Measurements from ENCODE around the gene PDE10A.
"Not testable (repeated sequence)": the region's sequence is repeated elsewhere in the genome, so short reads cannot be mapped to it uniquely, and the experiment has no call there.

PDE10A gene

GRCh38 chr6:165545806-165546205 is 117.2 kb downstream of the PDE10A start:
- no peaks in the 10 kb centered on the region for H3K9me3 ChIP-seq
- in situ Hi-C loops (cut with MboI; ENCODE audit: low sequenced_read_pairs): no loop called here

GRCh38 chr6:165543781-165544180 is 119.3 kb downstream of the PDE10A start:
- DNase-seq (ENCODE audit: low spot score in 2 of 2): no peak
- no peaks in the 10 kb centered on the region for H3K9me3 ChIP-seq
- no peak overlapping the region for H3K4me3 ChIP-seq
- in situ Hi-C loops (cut with MboI; ENCODE audit: low sequenced_read_pairs): no loop called here
- no peaks in the 10 kb centered on the region for H3K4me1 ChIP-seq
- no peaks in the 10 kb centered on the region for H3K36me3 ChIP-seq (replicated peaks)
- no peaks in the 10 kb centered on the region for H3K27me3 ChIP-seq (ENCODE audit: low read depth)

More at GRCh38 chr6:165545806-165546205, 117.2 kb downstream of the PDE10A start:
- H3K36me3 ChIP-seq (replicated peaks): no peaks in the 10 kb centered on the region
- H3K4me1 ChIP-seq: no peaks in the 10 kb centered on the region
- H3K27me3 ChIP-seq (ENCODE audit: low read depth): no peaks in the 10 kb centered on the region
- no peak for DNase-seq (ENCODE audit: low spot score in 2 of 2)
- no peak overlapping the region for H3K4me3 ChIP-seq

GRCh38 chr6:165536911-165537310 is 126.1 kb downstream of the PDE10A start:
- in situ Hi-C loops (cut with MboI; ENCODE audit: low sequenced_read_pairs): no loop called here
- Histone ChIP-seq H3K4me3 (no peak overlapping the region), H3K27me3 (ENCODE audit: low read depth) (no peaks in the 10 kb centered on the region)

GRCh38 chr6:165519316-165519715 is 143.7 kb downstream of the PDE10A start:
- no peaks in the 10 kb centered on the region for H3K27me3 ChIP-seq (ENCODE audit: low read depth)
- H3K9me3 ChIP-seq: no peaks in the 10 kb centered on the region
- H3K36me3 ChIP-seq (replicated peaks): no peaks in the 10 kb centered on the region
- DNase-seq (ENCODE audit: low spot score in 2 of 2): no peak
- in situ Hi-C loops (cut with MboI; ENCODE audit: low sequenced_read_pairs): no loop called here
- no peak overlapping the region for H3K4me3 ChIP-seq
- H3K4me1 ChIP-seq: no peaks in the 10 kb centered on the region; the same call in 1 of the 2 replicates

More at GRCh38 chr6:165536911-165537310, 126.1 kb downstream of the PDE10A start:
- H3K36me3 ChIP-seq (replicated peaks): no peaks in the 10 kb centered on the region
- no peak for DNase-seq (ENCODE audit: low spot score in 2 of 2)
- no peaks in the 10 kb centered on the region for H3K4me1 ChIP-seq
- no peaks in the 10 kb centered on the region for H3K9me3 ChIP-seq

- Histone ChIP-seq H3K4me3 (no peak overlapping the region), H3K27me3 (ENCODE audit: low read depth) (no peaks in the 10 kb centered on the region), H3K9me3 (no peaks in the 10 kb centered on the region), H3K4me1 (no peaks in the 10 kb centered on the region; the same call in 1 of the 2 replicates), H3K36me3 (replicated peaks) (no peaks in the 10 kb centered on the region)
- in situ Hi-C loops (cut with MboI; ENCODE audit: low sequenced_read_pairs): no loop called here
- DNase-seq (ENCODE audit: low spot score in 2 of 2): no peak
These were observed 146.9 kb downstream of the PDE10A start for GRCh38 chr6:165515963-165516624.

- H3K9me3 ChIP-seq: no peaks in the 10 kb centered on the region
- no peaks in the 10 kb centered on the region for H3K27me3 ChIP-seq (ENCODE audit: low read depth)
- H3K4me1 ChIP-seq: no peaks in the 10 kb centered on the region; the same call in 1 of the 2 replicates
- no peaks in the 10 kb centered on the region for H3K36me3 ChIP-seq (replicated peaks)
- in situ Hi-C loops (cut with MboI; ENCODE audit: low sequenced_read_pairs): no loop called here
- no peak for DNase-seq (ENCODE audit: low spot score in 2 of 2)
- H3K4me3 ChIP-seq: no peak overlapping the region
These were observed 148.4 kb downstream of the PDE10A start for GRCh38 chr6:165514621-165515020.

GRCh38 chr6:165511807-165512206 is 151.2 kb downstream of the PDE10A start:
- no peak for DNase-seq (ENCODE audit: low spot score in 2 of 2)
- no peaks in the 10 kb centered on the region for H3K36me3 ChIP-seq (replicated peaks)
- no peak overlapping the region for H3K4me3 ChIP-seq
- no peaks in the 10 kb centered on the region for H3K9me3 ChIP-seq
- H3K4me1 ChIP-seq: no peaks in the 10 kb centered on the region; the same call in 1 of the 2 replicates
- in situ Hi-C loops (cut with MboI; ENCODE audit: low sequenced_read_pairs): no loop called here
- H3K27me3 ChIP-seq (ENCODE audit: low read depth): no peaks in the 10 kb centered on the region

- in situ Hi-C loops (cut with MboI; ENCODE audit: low sequenced_read_pairs): no loop called here
- Histone ChIP-seq H3K9me3 (no peaks in the 10 kb centered on the region), H3K27me3 (ENCODE audit: low read depth) (no peaks in the 10 kb centered on the region), H3K4me1 (no peaks in the 10 kb centered on the region), H3K36me3 (replicated peaks) (no peaks in the 10 kb centered on the region), H3K4me3 (no peak overlapping the region)
- DNase-seq (ENCODE audit: low spot score in 2 of 2): no peak
These were observed 154.6 kb downstream of the PDE10A start for GRCh38 chr6:165508321-165508869.

- DNase-seq (ENCODE audit: low spot score in 2 of 2): no peak
- no peaks in the 10 kb centered on the region for H3K36me3 ChIP-seq (replicated peaks)
- H3K9me3 ChIP-seq: no peaks in the 10 kb centered on the region
- no peak overlapping the region for H3K4me3 ChIP-seq
- in situ Hi-C loops (cut with MboI; ENCODE audit: low sequenced_read_pairs): no loop called here
- no peaks in the 10 kb centered on the region for H3K27me3 ChIP-seq (ENCODE audit: low read depth)
- no peaks in the 10 kb centered on the region for H3K4me1 ChIP-seq
These were observed 156.4 kb downstream of the PDE10A start for GRCh38 chr6:165506657-165507056.

- DNase-seq (ENCODE audit: low spot score in 2 of 2); in situ Hi-C loops (cut with MboI; ENCODE audit: low sequenced_read_pairs); H3K4me1 ChIP-seq; H3K36me3 ChIP-seq (replicated peaks); H3K9me3 ChIP-seq; H3K4me3 ChIP-seq; H3K27me3 ChIP-seq (ENCODE audit: low read depth): not testable (repeated sequence)
These were observed 162.7 kb downstream of the PDE10A start for GRCh38 chr6:165500214-165500907.

GRCh38 chr6:165497472-165497871 is 165.6 kb downstream of the PDE10A start:
- H3K27me3 ChIP-seq (ENCODE audit: low read depth): no peaks in the 10 kb centered on the region
- no peak for DNase-seq (ENCODE audit: low spot score in 2 of 2)
- H3K36me3 ChIP-seq (replicated peaks): no peaks in the 10 kb centered on the region
- H3K4me1 ChIP-seq: no peaks in the 10 kb centered on the region
- H3K4me3 ChIP-seq: no peak overlapping the region
- H3K9me3 ChIP-seq: no peaks in the 10 kb centered on the region
- in situ Hi-C loops (cut with MboI; ENCODE audit: low sequenced_read_pairs): no loop called here

- DNase-seq (ENCODE audit: low spot score in 2 of 2): no peak
- no peaks in the 10 kb centered on the region; the same call in 1 of the 2 replicates for H3K4me1 ChIP-seq
- no peaks in the 10 kb centered on the region for H3K36me3 ChIP-seq (replicated peaks)
- in situ Hi-C loops (cut with MboI; ENCODE audit: low sequenced_read_pairs): no loop called here
- H3K27me3 ChIP-seq (ENCODE audit: low read depth): no peaks in the 10 kb centered on the region
- H3K9me3 ChIP-seq: no peaks in the 10 kb centered on the region
- H3K4me3 ChIP-seq: no peak overlapping the region
These were observed 174.3 kb downstream of the PDE10A start for GRCh38 chr6:165488624-165489295.

- Histone ChIP-seq H3K4me1 (no peaks in the 10 kb centered on the region; the same call in 1 of the 2 replicates), H3K9me3 (no peaks in the 10 kb centered on the region), H3K27me3 (ENCODE audit: low read depth) (no peaks in the 10 kb centered on the region), H3K36me3 (replicated peaks) (no peaks in the 10 kb centered on the region), H3K4me3 (no peak overlapping the region)
- DNase-seq (ENCODE audit: low spot score in 2 of 2): no peak
- in situ Hi-C loops (cut with MboI; ENCODE audit: low sequenced_read_pairs): no loop called here
These were observed 175.1 kb downstream of the PDE10A start for GRCh38 chr6:165487950-165488349.

GRCh38 chr6:165487347-165487746 is 175.7 kb downstream of the PDE10A start:
- H3K4me3 ChIP-seq: no peak overlapping the region
- in situ Hi-C loops (cut with MboI; ENCODE audit: low sequenced_read_pairs): no loop called here

More at GRCh38 chr6:165487347-165487746, 175.7 kb downstream of the PDE10A start:
- no peaks in the 10 kb centered on the region; the same call in 1 of the 2 replicates for H3K4me1 ChIP-seq
- H3K27me3 ChIP-seq (ENCODE audit: low read depth): no peaks in the 10 kb centered on the region
- H3K36me3 ChIP-seq (replicated peaks): no peaks in the 10 kb centered on the region
- H3K9me3 ChIP-seq: no peaks in the 10 kb centered on the region
- DNase-seq (ENCODE audit: low spot score in 2 of 2): no peak

Measured in HAP-1 (cell line).